Measurements from ENCODE around the gene CAPN12.

GRCh38 chr19:38744298-38744681, at the start of gene CAPN12:
- TF ChIP-seq CTCF (IDR thresholded peaks at IDR 0.05; ENCODE audit: low read depth, low read length) (no peak), EZH2phosphoT487 (IDR thresholded peaks at IDR 0.05; ENCODE audit: low read depth) (no peak)
